Motor neuron (in vitro differentiated cells): ENCODE measurements around the gene ARHGAP10. TPM values are rescaled to one million over a fixed set of nuclear protein-coding genes. Genes with fewer than 3 reads are reported as not detected.

ENCODE experiments used
- ATAC-seq, 8 experiments: fragments of 200-7000 bp; cut with Tn5 transposase; replicated peaks in 6 of 8; 2 replicates each; pipeline ENCODE4 v1.8.0; 2021; ENCODE audit warnings: mild to moderate bottlenecking in 8 of 8, moderate library complexity in 8 of 8
- H3K27ac ChIP-seq, 2 donors: fragments of 250-450 bp; sonication (Bioruptor Pico); 2 replicates each; pipeline ENCODE4 v1.9.0; 2021; ENCODE audit warnings: antibody characterized with exemption in 2 of 2, mild to moderate bottlenecking in 2 of 2, moderate library complexity in 1 of 2
- H3K4me1 ChIP-seq, 2 donors: fragments of 250-450 bp; sonication (Bioruptor Pico); replicated peaks in 1 of 2; 2 replicates each; pipeline ENCODE4 v1.6.1; 2021; ENCODE audit warnings: antibody characterized with exemption in 2 of 2, mild to moderate bottlenecking in 2 of 2, moderate library complexity in 1 of 2
- H3K4me3 ChIP-seq, 5 donors: fragments of 250-450 bp; sonication (Bioruptor Pico); 2 replicates each; pipeline ENCODE4 v1.9.0; 2021; ENCODE audit warnings: antibody characterized with exemption in 5 of 5, mild to moderate bottlenecking in 5 of 5, moderate library complexity in 4 of 5
- WGBS, 10 experiments: fragments of 450-650 bp; shearing (Covaris generic); methylation state at CpG; one replicate each; pipeline ENCODE4 v1.0.0; 2022; 5-methylcytosine and 5-hydroxymethylcytosine counted together
- in situ Hi-C, 9 experiments: fragments of 400-800 bp; cut with MboI; loops; one replicate each; pipeline ENCODE4 v1.15.0; 2021; ENCODE audit warnings: low sequenced_read_pairs in 9 of 9, low pct_unique_long_range_greater_than_20kb in 2 of 9; ENCODE audit not compliant: unreplicated experiment in 9 of 9
- total RNA-seq, 8 experiments: library from RNA; unstranded; fragments of 300-600 nt; gene quantifications; 2 replicates each; pipeline versions ENCODE4 v1.2.3 to v1.2.4, GENCODE V29; 2022

ARHGAP10 gene
- total RNA-seq, 8 experiments from 2014 or later: 1.6 to 16.1 (median 8.2) TPM

DNA sequence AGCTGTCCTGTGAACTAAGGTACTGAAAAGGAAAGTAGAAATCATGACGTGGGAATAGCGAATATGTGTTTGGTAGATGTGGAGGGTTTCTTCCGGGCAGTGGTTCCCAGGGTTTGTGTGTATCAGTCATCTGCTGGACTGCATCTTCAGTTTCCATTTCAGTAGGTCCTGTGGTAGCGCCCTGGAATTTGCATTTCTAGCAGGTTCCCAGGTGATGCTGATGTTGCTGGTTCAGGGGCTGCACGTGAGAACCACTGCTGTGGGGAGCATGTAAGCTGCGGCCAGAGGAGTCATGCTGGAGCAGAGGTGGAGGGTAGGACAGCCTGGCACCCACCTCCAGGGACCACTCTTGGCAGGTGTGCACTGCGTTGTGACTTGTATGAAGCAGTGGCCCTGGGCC lies 47.1 kb downstream of the ARHGAP10 start:
- in situ Hi-C loops: no loop called here
- no peak for ATAC-seq
- Histone ChIP-seq H3K27ac (no peak overlapping the region), H3K4me1 (no peaks in the 10 kb centered on the region), H3K4me3 (no peak overlapping the region)
- 80 to 100% (median 90%) methylated on average over 1 to 5 of the region's 7 CpGs; no CpG with 5 or more reads in 1 of the 10 experiments for WGBS, 10 experiments

GRCh38 chr4:147779451-147779850 lies 47.6 kb downstream of the ARHGAP10 start:
- Histone ChIP-seq H3K4me1 (no peaks in the 10 kb centered on the region), H3K4me3 (no peak overlapping the region), H3K27ac (no peak overlapping the region)
- ATAC-seq: no peak
- in situ Hi-C loops: no loop called here

GRCh38 chr4:147780137-147780777 lies 48.4 kb downstream of the ARHGAP10 start:
- Histone ChIP-seq H3K27ac (no peak overlapping the region), H3K4me3 (no peak overlapping the region), H3K4me1 (no peaks in the 10 kb centered on the region)
- in situ Hi-C loops: no loop called here
- 27 to 100% (median 79%) methylated on average over 1 to 6 of the region's 7 CpGs for WGBS, 10 experiments
- no peak for ATAC-seq

DNA sequence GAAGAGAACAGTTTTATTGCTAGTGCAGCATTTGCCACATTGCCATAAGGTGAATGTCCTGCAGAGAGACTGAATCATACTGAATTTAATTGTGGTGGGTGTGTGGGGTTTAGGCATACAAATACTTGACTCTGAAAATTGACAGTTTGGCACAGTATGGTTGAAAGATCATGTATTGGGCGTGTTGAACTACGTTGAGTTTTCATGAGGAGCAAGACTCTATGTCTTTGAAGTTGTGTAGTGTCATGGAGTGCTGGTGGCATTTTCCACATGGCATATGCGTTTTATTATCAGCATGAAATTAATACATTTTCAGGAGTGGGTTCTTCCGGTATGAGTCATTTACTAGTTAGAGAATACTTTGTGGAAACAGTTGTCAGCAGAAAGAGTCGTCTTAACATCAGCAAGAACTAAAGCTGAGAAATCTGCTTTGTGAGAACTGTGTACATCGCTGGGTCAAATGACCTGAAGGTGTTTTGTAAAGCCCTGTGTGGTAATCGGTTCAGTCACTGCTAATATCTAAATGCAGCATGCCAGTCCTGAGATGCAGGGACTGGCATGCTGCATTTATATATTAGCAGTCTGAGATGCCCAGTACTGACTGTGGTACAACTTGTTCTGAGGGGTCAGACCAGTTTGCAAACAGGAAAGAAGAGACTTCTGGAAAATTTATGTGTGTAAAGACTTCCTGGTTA lies 50.3 kb downstream of the ARHGAP10 start:
- in situ Hi-C loops: no loop called here
- 1 to 100% (median 81%) methylated on average over 1 to 7 of the region's 7 CpGs for WGBS, 10 experiments

DNA sequence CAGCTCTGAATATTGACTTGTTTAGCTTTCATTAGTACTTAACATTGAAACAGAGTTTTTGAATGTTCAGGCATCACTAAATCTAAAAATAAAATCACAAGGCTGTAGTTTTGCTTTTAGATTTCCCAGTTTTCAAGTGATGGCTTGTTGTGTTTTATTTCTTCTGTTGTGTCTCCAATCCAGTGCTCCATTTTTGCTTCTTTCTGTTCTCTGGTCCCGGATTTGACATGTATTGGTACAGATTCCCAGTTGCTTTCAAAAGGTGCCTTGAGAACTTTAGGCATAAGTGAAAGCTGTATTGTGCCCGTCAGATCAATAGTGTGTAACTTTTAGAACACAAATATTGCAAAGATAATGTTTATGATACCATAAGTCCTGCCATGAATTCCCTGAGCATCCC lies 53.2 kb downstream of the ARHGAP10 start:
- Histone ChIP-seq H3K27ac (no peak overlapping the region), H3K4me3 (no peak overlapping the region), H3K4me1 (no peaks in the 10 kb centered on the region)
- ATAC-seq: no peak
- in situ Hi-C loops: no loop called here
- WGBS, 10 experiments: 67 to 100% (median 90%) methylated on average over 1 to 2 of the region's 2 CpGs; no CpG with 5 or more reads in 1 of the 10 experiments

More for the DNA sequence above, 50.3 kb downstream of the ARHGAP10 start:
- no peaks in the 10 kb centered on the region for H3K4me1 ChIP-seq
- H3K4me3 ChIP-seq: no peak overlapping the region
- ATAC-seq: peak in 3 of 8 experiments; percentile 24 to 40 (median 30)
- no peak overlapping the region for H3K27ac ChIP-seq

DNA sequence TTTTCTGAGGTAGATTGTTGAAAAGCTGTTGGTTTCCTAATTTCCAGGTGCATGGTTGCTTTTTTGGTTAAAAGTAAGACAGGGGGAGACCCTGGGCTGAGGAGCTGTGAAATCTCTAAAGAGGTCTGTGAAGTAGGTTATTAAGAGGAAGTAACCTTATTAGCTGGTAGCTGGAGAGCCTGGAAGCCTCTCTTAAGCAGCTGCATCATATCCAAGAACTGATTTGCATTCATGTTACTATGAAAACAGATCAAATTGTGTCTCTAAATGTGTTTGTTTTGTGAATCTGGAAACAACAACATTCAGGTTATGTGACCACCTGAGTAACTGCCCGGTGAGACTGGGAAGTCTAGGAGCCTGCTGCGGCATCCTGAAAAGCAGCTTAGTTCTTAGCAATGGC lies 54.1 kb downstream of the ARHGAP10 start:
- in situ Hi-C loops: no loop called here
- Histone ChIP-seq H3K4me3 (no peak overlapping the region), H3K4me1 (no peaks in the 10 kb centered on the region), H3K27ac (no peak overlapping the region)
- peak in 2 of 8 experiments; percentile 34 to 43 for ATAC-seq
- 92 to 100% (median 100%) methylated on average over 1 to 2 of the region's 2 CpGs; no CpG with 5 or more reads in 4 of the 10 experiments for WGBS, 10 experiments

DNA sequence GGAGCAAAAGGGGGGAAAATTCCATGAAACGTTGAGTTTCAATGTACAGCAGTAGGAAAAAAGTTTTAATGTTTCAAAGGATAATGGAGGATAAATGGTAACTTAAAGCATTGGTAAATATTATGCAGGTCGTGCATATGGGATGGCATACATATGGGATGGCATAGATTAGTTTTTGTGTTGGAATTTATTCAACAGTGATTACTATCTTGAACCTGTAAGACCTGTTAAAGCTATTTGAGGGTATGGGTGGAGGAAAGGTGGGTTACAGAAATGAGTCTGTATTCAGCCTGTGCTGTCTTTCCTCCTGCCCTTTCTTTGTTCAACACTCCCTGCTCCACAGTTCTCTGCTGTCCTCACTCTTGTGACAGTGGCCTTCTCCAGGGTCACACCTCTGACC lies 54.6 kb downstream of the ARHGAP10 start:
- 63 to 94% (median 75%) methylated on average over 1 to 2 of the region's 2 CpGs; no CpG with 5 or more reads in 3 of the 10 experiments for WGBS, 10 experiments
- in situ Hi-C loops: no loop called here
- H3K4me3 ChIP-seq: no peak overlapping the region
- H3K4me1 ChIP-seq: no peaks in the 10 kb centered on the region
- no peak overlapping the region for H3K27ac ChIP-seq
- ATAC-seq: no peak

DNA sequence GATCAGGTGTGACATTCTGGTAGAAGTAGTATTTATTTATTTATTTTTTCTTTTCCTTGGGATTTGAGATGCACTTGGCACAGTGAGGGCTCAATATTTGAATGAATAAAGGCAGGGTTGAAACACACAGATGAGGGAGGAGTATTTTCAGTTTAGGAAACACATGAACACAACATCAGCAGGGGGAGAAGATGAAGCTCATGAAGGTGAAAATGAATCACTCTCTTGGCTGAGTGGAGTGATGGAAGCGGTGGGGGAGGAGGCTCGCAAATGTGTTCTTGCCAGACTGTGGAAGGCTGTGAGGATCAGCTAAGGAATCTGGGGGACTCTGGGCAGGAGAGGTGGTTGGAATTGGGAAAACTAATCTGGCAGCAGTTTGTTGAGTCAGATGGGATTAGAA lies 55.3 kb downstream of the ARHGAP10 start:
- peak in 2 of 8 experiments; percentile 60 to 63 for ATAC-seq
- 86 to 90% (median 88%) methylated on average over 2 of the region's 2 CpGs; no CpG with 5 or more reads in 7 of the 10 experiments for WGBS, 10 experiments
- no peaks in the 10 kb centered on the region for H3K4me1 ChIP-seq
- in situ Hi-C loops: no loop called here
- no peak overlapping the region for H3K4me3 ChIP-seq
- H3K27ac ChIP-seq: no peak overlapping the region

DNA sequence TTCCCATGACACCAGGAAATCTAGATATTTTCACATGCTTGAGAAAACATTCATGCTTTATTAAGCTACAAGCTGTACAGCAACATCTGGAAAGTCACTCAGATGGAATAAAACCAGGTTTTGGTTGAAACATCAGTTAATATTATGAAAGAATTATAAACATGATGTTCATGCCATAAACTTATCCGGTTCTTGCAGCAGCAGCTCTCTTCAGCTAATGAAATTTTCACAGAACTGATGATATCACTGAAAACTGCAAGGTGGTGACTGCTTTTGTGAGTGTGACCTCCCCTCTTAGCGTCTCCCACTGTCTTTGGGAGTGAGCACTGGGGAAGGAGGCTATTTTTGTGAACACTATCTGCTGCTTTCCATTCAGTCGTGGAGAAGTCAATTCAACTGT lies 56.9 kb downstream of the ARHGAP10 start:
- in situ Hi-C loops: no loop called here
- no peak overlapping the region for H3K4me3 ChIP-seq
- no peaks in the 10 kb centered on the region for H3K4me1 ChIP-seq
- no peak overlapping the region for H3K27ac ChIP-seq
- WGBS, 10 experiments: 16 to 100% (median 83%) methylated on average over 1 to 3 of the region's 3 CpGs; no CpG with 5 or more reads in 3 of the 10 experiments
- peak in 1 of 8 experiments; percentile 30 for ATAC-seq

GRCh38 chr4:147789596-147789995 lies 57.7 kb downstream of the ARHGAP10 start:
- 35 to 100% (median 65%) methylated on average over 1 to 2 of the region's 2 CpGs; no CpG with 5 or more reads in 5 of the 10 experiments for WGBS, 10 experiments
- in situ Hi-C loops: no loop called here
- ATAC-seq: no peak
- no peak overlapping the region for H3K27ac ChIP-seq
- H3K4me3 ChIP-seq: no peak overlapping the region
- H3K4me1 ChIP-seq: no peaks in the 10 kb centered on the region

GRCh38 chr4:147790412-147790811 lies 58.5 kb downstream of the ARHGAP10 start:
- ATAC-seq: no peak

GRCh38 chr4:147791341-147791740 lies 59.5 kb downstream of the ARHGAP10 start:
- WGBS, 10 experiments: 82 to 100% (median 98%) methylated on average over 1 to 16 of the region's 17 CpGs; no CpG with 5 or more reads in 1 of the 10 experiments
- in situ Hi-C loops: no loop called here
- H3K27ac ChIP-seq: no peak overlapping the region
- no peaks in the 10 kb centered on the region for H3K4me1 ChIP-seq
- ATAC-seq: no peak
- no peak overlapping the region for H3K4me3 ChIP-seq

More at GRCh38 chr4:147790412-147790811, 58.5 kb downstream of the ARHGAP10 start:
- Histone ChIP-seq H3K4me3 (no peak overlapping the region), H3K4me1 (no peaks in the 10 kb centered on the region), H3K27ac (no peak overlapping the region)
- in situ Hi-C loops: no loop called here
- 56 to 100% (median 93%) methylated on average over 1 to 2 of the region's 2 CpGs for WGBS, 10 experiments

- Histone ChIP-seq H3K4me1 (no peaks in the 10 kb centered on the region), H3K27ac (no peak overlapping the region), H3K4me3 (no peak overlapping the region)
- no peak for ATAC-seq
- in situ Hi-C loops: no loop called here
- WGBS, 10 experiments: 78 to 100% (median 93%) methylated on average over 2 to 7 of the region's 8 CpGs; no CpG with 5 or more reads in 1 of the 10 experiments
Observed at GRCh38 chr4:147791865-147792264, 60.0 kb downstream of the ARHGAP10 start.
